H1 (cell line): ENCODE results near the gene PYGB. TPM values are rescaled to one million over a fixed set of nuclear protein-coding genes. Genes with fewer than 3 reads are reported as not detected.

ENCODE experiments used
- CTCF ChIA-PET: fragments of 300-600 bp; sonication (Branson Sonifier 250); formaldehyde crosslinking; loops from one replicate; lab custom pipeline; 2021; ENCODE audit not compliant: partially characterized antibody; lab: Charles Lee
- POLR2A ChIA-PET: fragments of 300-600 bp; sonication (Branson Sonifier 250); formaldehyde crosslinking; loops from one replicate; lab custom pipeline; 2021; ENCODE audit warnings: inconsistent platforms; ENCODE audit not compliant: partially characterized antibody; lab: Charles Lee
- DNase-seq, 2 experiments: peaks; one replicate each; pipeline versions ENCODE4 v3.0.0 to v3.0.0-alpha.2; 2010 to 2022; ENCODE audit warnings: low spot score in 2 of 2, low read depth in 1 of 2, mixed read lengths in 1 of 2
- FAIRE-seq: peaks from 2 replicates; lab custom pipeline; 2011; peaks lifted over from hg19 to GRCh38; lab: Jason Lieb, UNC
- H2AFZ ChIP-seq: 2 replicates; pipeline ENCODE4 v1.8.1; 2012; ENCODE audit warnings: low read length, inconsistent platforms
- H2AK5ac ChIP-seq: 2 replicates; pipeline ENCODE4 v1.6.1; 2013; ENCODE audit warnings: low read depth, low read length
- H2BK120ac ChIP-seq: replicated peaks from 2 replicates; pipeline ENCODE3; 2013; ENCODE audit warnings: low read depth, low read length, inconsistent platforms
- H2BK12ac ChIP-seq: 2 replicates; pipeline ENCODE4 v1.6.1; 2013; ENCODE audit warnings: low read depth, low read length
- H2BK15ac ChIP-seq: 2 replicates; pipeline ENCODE4 v1.6.1; 2013; ENCODE audit warnings: low read length
- H2BK20ac ChIP-seq: 2 replicates; pipeline ENCODE4 v1.6.1; 2013; ENCODE audit warnings: low read length
- H2BK5ac ChIP-seq: 2 replicates; pipeline ENCODE4 v1.6.1; 2013; ENCODE audit warnings: low read depth, low read length
- H3K14ac ChIP-seq: 2 replicates; pipeline ENCODE4 v1.6.1; 2013; ENCODE audit warnings: inconsistent platforms; ENCODE audit not compliant: insufficient read length
- H3K18ac ChIP-seq: 2 replicates; pipeline ENCODE4 v1.6.1; 2013; ENCODE audit warnings: low read length; ENCODE audit errors: extremely low read depth
- H3K23ac ChIP-seq: 2 replicates; pipeline ENCODE4 v1.6.1; 2013; ENCODE audit warnings: inconsistent platforms; ENCODE audit not compliant: insufficient read length
- H3K23me2 ChIP-seq: 2 replicates; pipeline ENCODE4 v1.6.1; 2013; ENCODE audit warnings: low read depth, low read length
- H3K27ac ChIP-seq: 2 replicates; pipeline ENCODE4 v1.6.1; 2011; ENCODE audit warnings: low read depth, low read length, inconsistent platforms
- H3K27me3 ChIP-seq, 4 experiments: replicated peaks in 1 of 4; 1 replicate in 1 of 4; 2 replicates in 3 of 4; pipeline versions ENCODE4 v1.6.1 to v1.8.1; 2011 to 2013; ENCODE audit warnings: low read length in 3 of 4, mild to moderate bottlenecking in 3 of 4, inconsistent platforms in 2 of 4, mixed read lengths in 2 of 4, moderate library complexity in 1 of 4; ENCODE audit not compliant: control insufficient read depth in 3 of 4, insufficient read depth in 3 of 4; ENCODE audit errors: extremely low read depth in 1 of 4
- H3K36me3 ChIP-seq, 4 experiments: 2 replicates each; pipeline versions ENCODE4 v1.6.1 to v1.8.1; 2011 to 2013; ENCODE audit warnings: mild to moderate bottlenecking in 4 of 4, low read length in 3 of 4, moderate library complexity in 2 of 4, control low read depth in 1 of 4, inconsistent platforms in 1 of 4; ENCODE audit not compliant: insufficient read depth in 4 of 4, control insufficient read depth in 2 of 4
- H3K4ac ChIP-seq: replicated peaks from 2 replicates; pipeline ENCODE3; 2013; ENCODE audit warnings: low read length, low read depth, mixed read lengths, inconsistent platforms; ENCODE audit not compliant: insufficient read length
- H3K4me1 ChIP-seq, 4 experiments: replicated peaks in 1 of 4; 1 replicate in 1 of 4; 2 replicates in 3 of 4; pipeline versions ENCODE4 v1.6.1 to v1.8.1; 2011 to 2013; ENCODE audit warnings: low read length in 3 of 4, inconsistent platforms in 2 of 4, mixed read lengths in 1 of 4; ENCODE audit not compliant: insufficient read depth in 4 of 4, control insufficient read depth in 3 of 4
- H3K4me2 ChIP-seq, 2 experiments: 2 replicates each; pipeline versions ENCODE4 v1.6.1 to v1.8.1; 2011 to 2013; ENCODE audit warnings: low read depth in 2 of 2, low read length in 2 of 2, control low read depth in 1 of 2, inconsistent platforms in 1 of 2, mild to moderate bottlenecking in 1 of 2; ENCODE audit not compliant: insufficient read depth in 1 of 2
- H3K4me3 ChIP-seq, 4 experiments: fragments of 200-600, 300-600 bp in 1 of 4; sonication (generic), shearing (Covaris generic), sonication (Bioruptor Twin) in 1 of 4; 2 replicates each; pipeline versions ENCODE4 v1.5.1 to v1.8.1; 2011 to 2016; ENCODE audit warnings: low read length in 4 of 4, low read depth in 3 of 4, control low read depth in 2 of 4, inconsistent platforms in 2 of 4, mild to moderate bottlenecking in 2 of 4, mixed read lengths in 1 of 4, moderate library complexity in 1 of 4; ENCODE audit not compliant: insufficient read depth in 2 of 4; ENCODE audit errors: extremely low read depth in 1 of 4
- H3K56ac ChIP-seq: replicated peaks from 2 replicates; pipeline ENCODE3; 2013; ENCODE audit warnings: low read depth, mild to moderate bottlenecking, mixed read lengths, low read length, inconsistent platforms; ENCODE audit not compliant: insufficient read length
- H3K79me1 ChIP-seq: 2 replicates; pipeline ENCODE4 v1.6.1; 2013; ENCODE audit warnings: low read depth, low read length, control low read depth
- H3K79me2 ChIP-seq, 2 experiments: 2 replicates each; pipeline versions ENCODE4 v1.6.1 to v1.8.1; 2012 to 2013; ENCODE audit warnings: low read length in 2 of 2, mild to moderate bottlenecking in 2 of 2, inconsistent platforms in 1 of 2; ENCODE audit not compliant: insufficient read depth in 2 of 2, control insufficient read depth in 1 of 2
- H3K9ac ChIP-seq, 4 experiments: replicated peaks in 1 of 4; 1 replicate in 1 of 4; 2 replicates in 3 of 4; pipeline versions ENCODE4 v1.6.1 to v1.8.1; 2011 to 2013; ENCODE audit warnings: low read depth in 3 of 4, low read length in 3 of 4, control low read depth in 2 of 4, mild to moderate bottlenecking in 2 of 4, moderate library complexity in 2 of 4, inconsistent platforms in 1 of 4; ENCODE audit errors: extremely low read depth in 1 of 4
- H3K9me3 ChIP-seq, 2 experiments: 2 replicates each; pipeline versions ENCODE4 v1.6.1 to v1.8.1; 2012 to 2013; ENCODE audit warnings: mild to moderate bottlenecking in 2 of 2, moderate library complexity in 2 of 2, control low read depth in 1 of 2, inconsistent platforms in 1 of 2, low read depth in 1 of 2, low read length in 1 of 2, mixed read lengths in 1 of 2; ENCODE audit not compliant: insufficient read depth in 2 of 2
- H4K20me1 ChIP-seq, 2 experiments: replicated peaks in 1 of 2; 2 replicates each; pipeline versions ENCODE3 to v1.8.1; 2011 to 2013; ENCODE audit warnings: inconsistent platforms in 2 of 2, low read length in 2 of 2, mild to moderate bottlenecking in 1 of 2; ENCODE audit not compliant: insufficient read depth in 2 of 2, control insufficient read depth in 1 of 2
- H4K5ac ChIP-seq: 2 replicates; pipeline ENCODE4 v1.6.1; 2013; ENCODE audit warnings: low read length, low read depth, mixed read lengths, inconsistent platforms; ENCODE audit not compliant: insufficient read length
- H4K8ac ChIP-seq: 2 replicates; pipeline ENCODE4 v1.8.0; 2013; ENCODE audit warnings: mild to moderate bottlenecking, moderate library complexity, low read length, inconsistent platforms; ENCODE audit not compliant: insufficient read depth; ENCODE audit errors: extremely low read depth
- H4K91ac ChIP-seq: replicated peaks from 2 replicates; pipeline ENCODE3; 2013; ENCODE audit warnings: low read length, mixed read lengths, inconsistent platforms; ENCODE audit not compliant: insufficient read length
- EZH2 ChIP-seq: fragments of 200-600 bp; sonication (generic); IDR thresholded peaks from 2 replicates; pipeline ENCODE4 v1.7.1; 2012; ENCODE audit warnings: low read depth, mild to moderate bottlenecking, moderate library complexity, low read length, inconsistent platforms; ENCODE audit not compliant: severe bottlenecking
- JUN ChIP-seq: IDR thresholded peaks from 2 replicates; pipeline ENCODE4 v1.6.1; 2011; ENCODE audit warnings: low read depth, mild to moderate bottlenecking, improper control_type of control experiment, low read length
- KDM5A ChIP-seq: fragments of 200-600 bp; IDR thresholded peaks from 2 replicates; pipeline ENCODE4 v1.7.1; 2012; ENCODE audit warnings: mild to moderate bottlenecking, low read length, inconsistent platforms, mixed read lengths
- NANOG ChIP-seq: IDR thresholded peaks from 2 replicates; pipeline ENCODE4 v1.6.1; 2011; ENCODE audit warnings: low read length, low read depth, mild to moderate bottlenecking, inconsistent platforms; ENCODE audit not compliant: insufficient read depth, poor library complexity, severe bottlenecking
- SIRT6 ChIP-seq: IDR thresholded peaks from one replicate; pipeline ENCODE4 v1.7.1; 2012; ENCODE audit warnings: low read length, inconsistent platforms
- YY1 ChIP-seq: IDR thresholded peaks from 2 replicates; pipeline ENCODE4 v1.6.1; 2011; ENCODE audit warnings: low read depth, mild to moderate bottlenecking, low read length
- ZNF274 ChIP-seq: IDR thresholded peaks from 2 replicates; pipeline ENCODE4 v1.7.0; 2012; ENCODE audit warnings: low read length, borderline replicate concordance; ENCODE audit errors: extremely low read depth
- WGBS, 2 experiments: shearing (Covaris generic) in 1 of 2; methylation state at CpG; one replicate each; pipeline versions ENCODE4 v1.1.6 to v1.1.7; 2013 to 2015; ENCODE audit warnings: low lambda C conversion rate in 2 of 2, mixed read lengths in 2 of 2, inconsistent platforms in 1 of 2, low coverage in 1 of 2, missing lambda C conversion rate in 1 of 2; ENCODE audit not compliant: insufficient replicate concordance in 2 of 2, insufficient coverage in 1 of 2, insufficient read length in 1 of 2; ENCODE audit errors: extremely low coverage in 1 of 2, missing lambda C conversion rate in 1 of 2; 5-methylcytosine and 5-hydroxymethylcytosine counted together
- polyA plus RNA-seq, 7 experiments: library from polyadenylated mRNA; depleted of rRNA in 3 of 7; stranded (reverse) in 5 of 7; unstranded in 2 of 7; fragments of >200 nt in 5 of 7; fragments of 200-250 nt in 2 of 7; gene quantifications; 1 replicate in 5 of 7; 2 replicates in 1 of 7; 4 replicates in 1 of 7; pipeline versions ENCODE4 v1.2.1 to v1.2.3, GENCODE V29; 2011 to 2013; ENCODE audit warnings: missing spikeins in 2 of 7, mixed read lengths in 2 of 7
- total RNA-seq: library from RNA; stranded (reverse); fragmentation: NEBNext Ultra II Directional; extraction: Animal tissue kit (Norgen Biotek cat#: 25700); gene quantifications from 2 replicates; pipeline ENCODE4 v1.2.1, GENCODE V29; 2021

PYGB gene
- total and polyA plus RNA-seq, 2 of the 8 experiments (the other 6 are each of a cell fraction or from before 2014, with no cell fraction given), result 26.6 to 56.0 TPM

DNA sequence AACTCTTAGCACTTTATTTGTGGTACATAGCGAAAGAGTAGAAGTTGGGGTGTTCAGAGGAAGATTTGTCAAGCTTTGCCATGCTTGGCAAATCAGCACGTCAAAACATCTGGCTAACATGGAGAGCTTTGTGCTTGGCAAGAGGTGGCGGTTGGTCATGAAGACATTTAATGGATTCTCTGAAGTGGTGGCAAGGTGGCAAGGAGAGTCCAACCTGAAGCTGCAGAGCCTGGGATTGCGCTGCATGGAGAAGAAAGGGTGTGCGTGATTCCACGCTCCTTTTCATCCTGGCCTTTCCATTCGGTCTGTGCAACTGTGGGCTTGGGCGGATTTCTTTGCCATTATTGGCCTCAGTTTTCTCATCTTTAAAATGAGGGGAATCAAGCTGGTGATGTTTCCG lies 3.1 kb downstream of the PYGB start:
- no peak for FAIRE-seq
- H3K9ac ChIP-seq, result no peak overlapping the region

More for the DNA sequence above, 3.1 kb downstream of the PYGB start:
- H4K8ac ChIP-seq, result no peak overlapping the region
- H4K20me1 ChIP-seq, result peaks cover 3 to 10% of the 10 kb centered on the region in 2 experiments
- H4K91ac ChIP-seq, result no peak overlapping the region
- H2BK12ac ChIP-seq, result no peak overlapping the region
- H3K4me2 ChIP-seq, result no peak overlapping the region
- DNase-seq, result peak in 1 of 2 experiments; percentile 24
- ChIA-PET POLR2A (interaction anchor here (1.9 kb wide), 1 partner anchor 9 kb away, joined by 6 read pairs; no protein-coding TSS in a partner anchor), CTCF (interaction anchor here (1.3 to 1.7 kb wide), 3 partner anchors 21 to 185 kb away, joined by 3 to 5 read pairs (median 4); no protein-coding TSS in a partner anchor)
- H3K27ac ChIP-seq, result no peak overlapping the region
- no peak overlapping the region for H2BK20ac ChIP-seq
- peaks cover 10% of the 10 kb centered on the region; the same call in 1 of the 2 replicates for H3K23me2 ChIP-seq
- no peak overlapping the region for H3K23ac ChIP-seq
- peaks cover 17 to 48% of the 10 kb centered on the region in 2 experiments for H3K79me2 ChIP-seq
- H2BK120ac ChIP-seq, result no peak overlapping the region
- H3K4me3 ChIP-seq, result no peak overlapping the region
- no peaks in the 10 kb centered on the region for H3K36me3 ChIP-seq
- no peak overlapping the region for H2AFZ ChIP-seq
- H3K18ac ChIP-seq, result no peak overlapping the region
- H4K5ac ChIP-seq, result no peak overlapping the region
- no peak overlapping the region for H3K4ac ChIP-seq
- H2BK5ac ChIP-seq, result no peak overlapping the region
- TF ChIP-seq NANOG (no peak), EZH2 (no peak), SIRT6 (no peak), KDM5A (no peak), ZNF274 (no peak), JUN (no peak), YY1 (no peak)
- peaks cover 3% of the 10 kb centered on the region for H3K79me1 ChIP-seq
- H2BK15ac ChIP-seq, result no peak overlapping the region
- H3K4me1 ChIP-seq, result peaks cover 3 to 7% (median 4%) of the 10 kb centered on the region in 4 experiments; a peak in 6 of 7 replicates
- H3K56ac ChIP-seq, result no peak overlapping the region
- WGBS, 2 experiments, result 83% methylated on average over 9 of the region's 9 CpGs; no CpG with 5 or more reads in 1 of the 2 experiments
- no peaks in the 10 kb centered on the region for H3K9me3 ChIP-seq
- H3K14ac ChIP-seq, result no peak overlapping the region
- H3K27me3 ChIP-seq, result peaks cover 0 to 8% (median 7%) of the 10 kb centered on the region in 4 experiments; a peak in 4 of 7 replicates
- no peak overlapping the region for H2AK5ac ChIP-seq
